ENCODE data around the gene ADAMTSL1.

- no peak for TF ChIP-seq CTCF (IDR thresholded peaks at IDR 0.05; ENCODE audit: extremely low read depth in 1 of 2, insufficient read depth in 1 of 2, low read depth in 1 of 2, low read length in 2 of 2)
- TF ChIP-seq JUN (IDR thresholded peaks at IDR 0.05; ENCODE audit: borderline replicate concordance, insufficient read depth, insufficient read length, low read depth), result no peak
- no peak for TF ChIP-seq MAX (IDR thresholded peaks at IDR 0.05; ENCODE audit: insufficient read depth, insufficient read length)
- TF ChIP-seq POLR2A (IDR thresholded peaks at IDR 0.05; ENCODE audit: low read depth, low read length), result no peak
Observed at GRCh38 chr9:18447131-18447530, 26.8 kb upstream of the ADAMTSL1 start.
